T1000 (cell line): ENCODE measurements around the gene COX4I2.
A peak's percentile ranks its signal among the peaks of the same experiment; 100 is the strongest.
"Not testable (repeated sequence)": the region's sequence is repeated elsewhere in the genome, so short reads cannot be mapped to it uniquely, and the experiment has no call there.

Source experiments
- DNase-seq: peaks from one replicate; lab custom pipeline; 2025; ENCODE audit warnings: mixed read lengths; lab: John Stamatoyannopoulos, UW

Gene COX4I2

GRCh38 chr20:31637660-31638059, at the start of gene COX4I2:
Gene COX4I2 (plus strand): TSS chr20:31637912. CDS start chr20:31639018, 1,106 bp downstream.
- no peak for DNase-seq

- no peak for DNase-seq
Measured at GRCh38 chr20:31590717-31591225, 46.9 kb upstream of the COX4I2 start.

DNA sequence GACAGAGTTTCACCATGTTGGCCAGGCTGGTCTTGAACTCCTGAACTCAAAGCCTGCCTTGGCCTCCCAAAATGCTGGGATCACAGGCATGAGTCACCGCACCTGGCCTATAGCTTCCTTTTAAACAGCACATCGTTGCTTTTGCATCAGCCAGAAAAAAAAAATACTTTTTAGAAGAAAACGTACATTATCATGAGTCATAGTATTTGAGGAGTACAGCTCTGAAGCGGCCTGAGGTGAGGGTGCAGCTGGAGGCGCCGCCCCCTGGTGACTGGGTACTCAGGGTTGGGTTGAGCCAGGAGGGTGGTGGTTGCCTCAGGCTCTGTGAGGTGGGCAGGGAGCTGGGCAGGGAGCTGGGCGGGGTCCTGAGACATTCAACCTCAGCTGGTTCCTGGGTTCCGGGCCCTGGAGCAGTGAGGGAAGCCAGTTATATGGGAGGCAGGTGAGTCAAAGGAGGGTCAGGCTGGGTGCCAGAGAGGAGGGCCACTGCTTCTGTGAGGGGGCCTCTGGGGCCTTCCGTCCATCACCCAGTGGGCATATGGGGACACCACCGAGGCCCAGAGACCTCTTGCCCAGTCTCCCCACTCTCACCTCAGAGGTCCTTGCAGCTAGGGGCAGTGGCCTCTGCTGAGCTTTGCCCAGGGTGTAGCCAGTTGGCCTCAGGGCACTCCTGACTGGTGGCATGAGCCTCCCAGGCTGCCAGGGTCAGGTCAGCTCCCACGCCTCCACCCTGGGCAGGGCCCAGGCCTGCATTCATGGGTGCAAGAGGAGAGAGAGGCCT, 44.3 kb upstream of the COX4I2 start:
- peak; percentile 88 for DNase-seq

GRCh38 chr20:31594002-31594557, 43.6 kb upstream of the COX4I2 start:
- no peak for DNase-seq

DNA sequence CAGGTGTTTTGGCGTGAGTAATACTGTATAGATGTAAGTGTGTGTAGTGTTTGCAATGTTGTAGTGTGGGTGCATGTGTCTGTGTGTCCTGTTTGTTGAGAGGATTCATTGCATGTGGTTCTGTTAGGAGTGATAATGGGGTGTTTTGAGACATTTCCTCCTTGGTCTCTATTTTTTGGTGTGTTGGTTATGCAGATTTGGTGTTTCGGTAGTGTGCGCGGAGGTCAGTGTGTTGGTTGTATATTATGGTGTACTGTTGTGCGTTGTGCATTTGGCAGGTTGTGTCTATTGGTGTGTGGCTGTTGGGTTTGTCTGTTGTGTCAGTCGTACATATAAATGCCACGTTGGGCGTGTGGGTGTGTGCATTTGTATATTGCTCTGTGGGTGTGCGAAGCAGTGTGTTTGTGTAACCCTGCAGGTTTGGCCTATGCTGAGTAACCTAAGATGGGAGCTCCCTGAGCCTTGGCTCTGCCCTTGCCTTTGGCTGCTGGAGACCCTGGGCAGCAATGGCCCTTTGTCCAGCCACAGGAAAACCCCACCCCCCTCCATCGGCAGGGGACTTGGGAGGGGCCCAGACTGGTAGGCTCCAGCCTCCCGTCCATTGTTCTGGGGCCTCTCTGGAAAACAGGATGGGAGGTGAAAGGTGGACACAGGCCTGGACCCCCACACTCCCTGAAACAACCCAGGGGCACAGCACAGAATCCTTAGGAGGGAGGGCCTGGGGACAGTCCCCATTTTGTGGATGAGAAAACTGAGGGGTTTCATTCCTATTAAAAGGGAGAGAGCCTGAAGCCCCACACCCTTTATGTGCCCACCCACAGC, 42.9 kb upstream of the COX4I2 start:
- no peak for DNase-seq

DNA sequence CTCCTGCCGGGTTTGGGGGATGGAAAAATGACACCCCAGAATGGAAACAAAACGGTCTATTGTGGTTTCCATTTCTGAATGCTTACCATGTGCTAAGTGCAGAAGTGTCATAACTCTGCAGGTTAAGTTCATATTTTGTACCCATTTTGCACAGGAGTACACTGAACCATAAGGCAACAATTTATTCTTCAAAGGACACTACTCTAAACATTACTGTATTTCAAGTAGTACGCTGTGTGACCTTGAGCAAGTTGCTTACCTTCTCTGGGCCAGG, 42.4 kb upstream of the COX4I2 start:
- DNase-seq = no peak

DNA sequence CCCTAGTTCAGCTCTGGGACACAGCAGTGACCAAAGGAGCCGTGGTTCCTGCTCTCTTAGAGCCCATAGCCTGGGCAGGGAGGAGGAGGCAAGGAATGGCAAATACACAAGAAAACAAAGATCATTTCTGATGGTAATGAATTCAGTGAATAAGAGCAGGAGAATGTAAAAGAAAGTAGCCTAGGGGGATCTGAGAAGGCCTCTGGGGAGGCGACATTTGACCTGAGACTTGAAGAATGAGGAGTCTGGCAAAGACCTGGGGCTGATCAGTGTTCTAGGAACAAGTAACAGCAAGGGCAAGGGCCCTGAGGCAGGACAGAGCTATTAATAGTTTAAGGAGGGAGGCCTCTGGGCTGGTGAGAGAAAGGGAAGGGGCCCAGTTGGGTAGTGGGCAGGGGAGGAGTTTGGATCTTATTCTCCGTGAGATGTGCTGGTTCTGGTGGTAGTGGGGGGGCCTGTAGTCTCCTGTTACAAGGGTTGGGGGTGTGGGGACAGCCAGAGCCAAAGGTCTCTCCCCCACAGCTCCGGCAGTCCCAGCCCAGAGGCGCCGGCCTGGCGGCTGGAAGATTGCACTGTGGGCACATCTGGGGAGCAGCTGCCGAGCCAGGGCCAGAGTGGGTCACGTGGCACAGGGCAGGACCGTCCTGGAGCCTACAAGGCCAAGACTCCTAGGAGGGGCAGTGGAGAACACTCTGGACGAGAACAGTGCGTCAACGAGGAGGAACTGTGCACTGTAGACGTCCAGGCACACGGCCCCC, 41.9 kb upstream of the COX4I2 start:
- DNase-seq = peak; percentile 89

DNA sequence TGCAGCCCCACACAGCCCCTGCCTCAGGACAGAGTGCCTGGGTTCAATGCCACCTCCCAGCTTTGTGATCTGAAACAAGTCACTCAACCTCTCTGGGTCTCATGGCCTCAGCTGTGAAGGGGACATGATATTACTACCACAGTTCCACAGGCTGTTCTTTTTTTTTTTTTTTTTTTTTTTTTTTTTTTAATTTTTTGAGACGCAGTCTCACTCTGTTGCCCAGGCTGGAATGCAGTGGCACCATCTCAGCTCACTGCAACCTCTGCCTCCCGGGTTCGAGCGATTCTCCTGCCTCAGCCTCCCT, 41.3 kb upstream of the COX4I2 start:
- not testable (repeated sequence) for DNase-seq

- no peak for DNase-seq
Measured at GRCh38 chr20:31596831-31597480, 40.8 kb upstream of the COX4I2 start.

DNA sequence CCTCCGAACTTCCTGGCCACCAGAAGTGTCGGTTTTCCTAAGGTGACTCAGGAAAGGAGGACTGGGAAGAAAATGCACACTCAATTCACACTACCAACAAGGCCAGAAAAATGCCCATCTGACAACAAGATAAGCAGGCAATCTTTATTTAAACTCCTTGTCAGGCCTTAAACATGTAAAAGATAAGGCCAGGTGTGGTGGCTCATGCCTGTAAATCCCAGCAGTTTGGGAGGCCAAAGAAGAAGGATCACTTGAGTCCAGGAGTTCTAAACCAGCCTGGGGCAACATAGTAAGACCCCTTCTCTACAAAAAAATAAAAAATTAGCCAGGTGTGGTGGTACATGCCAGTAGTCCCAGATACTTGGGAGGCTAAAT, 40.2 kb upstream of the COX4I2 start:
- DNase-seq = no peak

DNA sequence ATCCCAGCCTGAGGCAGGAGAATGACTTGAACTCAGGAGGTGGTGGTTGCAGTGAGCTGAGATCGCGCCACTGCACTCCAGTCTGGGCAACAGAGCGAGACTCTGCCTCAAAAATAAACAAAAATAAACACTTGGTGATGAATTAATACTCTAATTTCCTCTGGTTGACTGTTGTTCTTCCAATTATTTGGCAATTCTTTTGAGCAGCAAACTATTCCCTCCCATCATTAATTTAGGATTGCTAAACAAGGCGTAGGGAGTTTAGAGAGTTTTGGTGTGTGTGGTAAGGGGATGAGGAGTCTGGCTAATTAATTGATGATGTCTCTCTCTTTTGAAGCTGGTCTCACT, 35.3 kb upstream of the COX4I2 start:
- no peak for DNase-seq

GRCh38 chr20:31602779-31603441, 34.8 kb upstream of the COX4I2 start:
- no peak for DNase-seq

GRCh38 chr20:31603822-31604566, 33.7 kb upstream of the COX4I2 start:
- peak; percentile 82 for DNase-seq

DNA sequence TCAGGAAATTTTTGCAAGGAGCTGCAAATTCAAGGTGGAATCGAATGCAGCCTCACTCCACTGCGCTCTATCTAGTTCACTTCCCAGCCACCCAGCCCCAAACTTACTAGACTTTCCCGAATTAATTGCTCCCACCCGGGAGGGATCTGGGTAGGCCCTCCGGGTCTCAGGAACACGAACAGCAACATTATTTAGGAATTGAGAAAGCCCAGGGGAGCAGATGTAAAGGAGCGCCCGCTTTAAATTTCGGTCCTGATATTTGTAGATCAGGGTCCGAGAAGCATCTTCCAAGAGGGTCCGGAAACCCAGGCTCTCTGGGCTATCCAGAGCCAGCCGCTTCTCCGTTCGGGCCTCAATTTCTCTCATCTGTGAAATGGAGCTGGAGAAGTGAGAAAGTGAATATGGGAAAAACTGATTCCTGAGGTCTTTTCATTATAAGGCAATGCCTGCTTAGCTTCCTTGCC, 33.1 kb upstream of the COX4I2 start:
- no peak for DNase-seq

- DNase-seq = peak; percentile 89
Measured at GRCh38 chr20:31605031-31605901, 32.4 kb upstream of the COX4I2 start, which contains the start of gene ID1. Gene ID1 (plus strand): TSS chr20:31605289. CDS start chr20:31605388, 99 bp downstream.

DNA sequence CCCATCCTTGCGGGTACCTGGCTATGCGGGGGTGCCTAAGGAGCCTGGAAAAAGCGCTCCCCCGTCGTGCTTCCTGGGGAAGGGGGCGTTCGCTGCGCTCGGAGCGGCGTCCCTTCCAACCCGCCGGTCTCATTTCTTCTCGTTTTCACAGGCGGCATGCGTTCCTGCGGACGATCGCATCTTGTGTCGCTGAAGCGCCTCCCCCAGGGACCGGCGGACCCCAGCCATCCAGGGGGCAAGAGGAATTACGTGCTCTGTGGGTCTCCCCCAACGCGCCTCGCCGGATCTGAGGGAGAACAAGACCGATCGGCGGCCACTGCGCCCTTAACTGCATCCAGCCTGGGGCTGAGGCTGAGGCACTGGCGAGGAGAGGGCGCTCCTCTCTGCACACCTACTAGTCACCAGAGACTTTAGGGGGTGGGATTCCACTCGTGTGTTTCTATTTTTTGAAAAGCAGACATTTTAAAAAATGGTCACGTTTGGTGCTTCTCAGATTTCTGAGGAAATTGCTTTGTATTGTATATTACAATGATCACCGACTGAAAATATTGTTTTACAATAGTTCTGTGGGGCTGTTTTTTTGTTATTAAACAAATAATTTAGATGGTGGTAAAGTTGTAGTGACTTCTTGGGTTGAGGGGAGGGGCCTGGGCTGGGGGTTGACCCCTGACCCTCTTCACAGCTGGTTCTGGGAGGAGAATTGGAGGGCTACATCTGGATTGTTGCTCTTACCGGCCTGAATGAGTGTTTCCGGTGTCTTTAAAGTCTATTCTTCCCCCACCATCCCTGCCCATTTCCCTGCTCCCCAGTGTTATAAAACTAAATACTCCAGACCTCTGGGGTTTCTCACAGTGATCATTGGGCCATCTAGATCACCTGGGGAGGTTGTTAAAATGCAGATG, 31.6 kb upstream of the COX4I2 start:
- DNase-seq = no peak

DNA sequence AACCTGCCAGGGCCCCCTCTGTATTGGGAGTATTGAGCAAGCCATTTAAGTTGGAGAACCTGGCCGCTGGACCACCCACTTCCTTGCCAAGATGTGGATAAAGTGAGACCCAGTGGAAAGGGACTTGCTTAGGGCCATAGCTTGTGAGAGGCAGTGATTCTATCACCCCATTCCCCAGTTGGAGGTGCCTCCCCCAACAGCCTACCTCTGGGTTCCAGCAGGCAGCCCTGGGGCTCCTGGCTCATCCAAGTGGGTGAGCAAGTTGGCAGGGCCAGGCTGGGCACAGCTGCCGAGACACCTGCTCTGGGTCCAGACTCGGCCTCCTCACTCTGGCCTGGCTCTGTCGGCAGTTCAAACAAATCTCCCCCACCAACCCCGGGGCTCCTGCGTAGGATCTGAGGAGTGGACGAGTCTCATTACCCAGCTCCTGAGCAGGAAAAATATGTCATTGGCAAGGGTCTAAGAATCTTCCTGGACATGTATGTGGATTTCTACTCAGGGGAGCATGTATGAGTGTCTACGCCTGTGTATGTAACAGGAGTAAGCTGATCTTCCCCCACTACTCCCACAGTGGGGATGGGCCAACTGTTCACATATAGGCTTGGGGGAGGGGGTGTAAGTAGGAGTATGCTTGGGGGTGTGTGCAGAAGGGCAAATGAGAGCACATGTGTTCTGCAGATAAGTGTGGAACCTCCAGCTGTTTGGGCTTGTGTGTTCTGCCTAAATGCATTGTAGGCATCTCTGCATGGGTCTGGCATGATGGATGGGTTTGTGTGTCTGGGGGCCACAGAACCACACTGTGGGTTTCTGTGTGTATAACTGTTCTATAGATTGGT, 30.7 kb upstream of the COX4I2 start:
- no peak for DNase-seq
